ENCODE data around the gene ARPP21.
"Not testable (repeated sequence)": the region's sequence is repeated elsewhere in the genome, so short reads cannot be mapped to it uniquely, and the experiment has no call there.

Gene ARPP21

DNA sequence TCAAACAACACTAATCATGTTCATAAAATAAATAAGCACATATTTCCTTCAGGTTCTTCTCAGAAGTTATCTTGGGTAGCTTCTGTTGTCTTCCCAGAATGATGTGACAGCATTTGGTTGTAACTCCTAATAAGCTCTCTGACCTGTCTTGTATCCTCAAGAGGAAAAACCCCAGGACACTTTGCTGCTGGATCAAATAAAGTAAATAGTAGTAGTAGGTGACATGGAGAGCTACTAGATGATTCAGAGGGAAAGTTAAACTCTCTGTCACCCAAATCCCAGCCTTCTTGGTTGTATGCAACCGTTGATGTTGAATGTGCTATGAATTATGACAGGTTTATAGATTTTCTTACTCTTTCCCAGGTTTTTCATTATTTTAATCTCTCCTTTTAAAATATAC, 143.0 kb downstream of the ARPP21 start:
- DNase-seq, result no peak

GRCh38 chr3:35784169-35784568, 144.8 kb downstream of the ARPP21 start:
- DNase-seq, result no peak

DNA sequence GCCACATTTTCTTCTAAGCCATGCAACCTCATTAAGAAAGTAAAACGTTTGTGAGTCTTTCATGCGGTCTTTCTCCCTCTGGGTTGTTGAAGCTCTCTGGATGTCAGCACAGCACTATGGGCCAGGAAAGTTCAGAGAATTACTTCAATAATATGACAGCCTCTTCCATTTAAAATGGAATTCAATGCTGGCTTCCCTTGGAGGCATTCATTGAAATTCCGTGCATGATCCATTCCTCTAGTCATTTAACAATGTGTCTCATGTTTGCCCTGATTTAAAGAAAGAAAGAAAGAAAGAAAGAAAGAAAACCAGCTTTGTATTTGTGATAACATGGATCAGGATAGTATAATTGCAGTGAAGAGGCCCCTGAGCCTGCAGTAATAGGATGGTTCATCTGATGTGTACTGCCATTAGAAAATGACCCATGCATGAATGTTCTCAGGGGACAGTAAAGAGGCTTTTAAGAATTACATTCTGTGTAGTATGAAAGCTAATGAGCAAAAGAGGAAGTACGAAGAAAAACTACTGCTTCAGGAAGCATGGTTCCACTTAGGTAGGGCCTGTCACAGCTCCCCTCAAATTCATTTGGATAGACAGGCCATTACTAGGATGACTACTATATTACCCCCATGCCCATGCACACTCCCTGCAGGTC, 146.0 kb downstream of the ARPP21 start:
- no peak for DNase-seq

- no peak for DNase-seq
These were observed 148.6 kb downstream of the ARPP21 start for GRCh38 chr3:35787936-35788335.

DNA sequence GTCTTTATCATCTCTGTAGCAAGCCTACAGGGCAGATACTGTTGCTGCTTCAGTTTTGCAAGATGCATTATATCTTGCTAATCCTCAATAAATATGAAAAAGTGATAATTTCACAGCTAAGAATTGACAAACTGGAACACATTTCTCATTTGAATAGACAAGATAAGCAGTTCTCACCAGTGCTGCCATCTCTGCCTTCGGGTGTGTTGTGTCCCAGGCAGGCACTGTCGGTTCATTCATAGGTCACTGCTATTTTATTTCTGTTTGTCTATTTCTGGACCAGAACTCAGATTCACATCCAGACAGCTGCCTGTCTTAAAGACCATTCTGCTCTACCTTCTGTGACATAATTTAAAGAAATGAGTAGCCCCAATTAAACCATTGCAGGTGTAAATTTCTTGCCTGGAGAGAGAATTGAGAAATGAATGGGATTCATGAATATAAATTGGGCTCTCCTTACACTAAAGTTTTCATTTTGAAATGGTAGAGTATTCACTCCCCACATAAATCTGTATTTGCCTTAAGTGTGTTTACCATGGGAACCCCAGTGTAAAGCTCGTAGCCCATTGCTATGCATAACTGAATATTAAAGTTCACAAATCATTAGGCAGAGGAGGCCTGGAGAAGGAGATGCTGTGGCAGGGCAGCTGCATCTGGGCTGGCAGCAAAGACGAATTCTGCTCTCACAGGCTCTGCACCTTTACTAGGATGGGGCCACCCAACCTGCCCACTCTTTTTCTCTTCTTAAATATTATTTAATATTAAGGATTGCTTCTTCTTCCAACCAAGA, 149.9 kb downstream of the ARPP21 start:
- no peak for DNase-seq

DNA sequence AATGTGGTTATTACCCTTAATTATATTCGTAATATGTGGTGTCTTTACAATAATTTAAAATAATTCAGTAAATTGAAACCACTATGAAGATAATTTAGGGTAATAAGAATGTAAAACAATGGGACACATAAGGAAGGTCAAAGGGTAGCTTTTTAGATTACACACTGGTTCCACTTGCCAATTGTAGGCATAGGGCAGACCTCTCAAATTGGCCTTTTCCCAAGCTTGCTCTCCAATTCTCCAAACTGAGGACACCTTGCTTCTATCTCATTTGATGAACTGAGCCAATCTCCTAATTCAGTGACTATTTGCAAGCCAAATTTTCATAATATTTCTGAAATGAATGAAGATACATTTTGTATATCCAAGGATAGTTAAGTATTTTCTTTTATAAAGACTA, 151.4 kb downstream of the ARPP21 start:
- DNase-seq, result no peak

GRCh38 chr3:35793667-35794066, 154.3 kb downstream of the ARPP21 start:
- DNase-seq, result no peak

DNA sequence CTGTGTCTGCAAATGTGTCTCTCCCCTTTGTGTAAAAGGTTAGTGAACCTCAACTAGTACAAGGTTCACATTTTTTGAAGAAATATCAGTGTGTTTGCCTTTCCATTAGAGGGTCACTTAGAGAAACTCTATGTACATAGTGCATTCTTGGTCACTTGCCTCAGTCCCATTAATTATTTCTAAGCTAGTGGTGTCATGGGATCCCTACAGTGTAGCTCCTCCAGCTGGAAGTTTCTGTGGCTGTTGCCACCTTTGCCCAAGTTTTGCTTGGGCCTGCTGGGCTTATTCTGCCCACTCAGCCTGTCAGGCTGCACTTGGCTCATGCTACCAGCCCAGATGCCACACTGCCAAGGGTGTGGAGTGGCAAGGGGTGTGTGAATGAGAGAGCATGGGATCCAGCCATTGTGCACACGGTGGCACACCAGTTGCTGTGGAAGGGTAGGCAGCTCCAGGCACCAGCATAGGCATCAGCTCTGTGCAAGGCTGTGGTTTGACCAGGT, 161.7 kb downstream of the ARPP21 start:
- no peak for DNase-seq

DNA sequence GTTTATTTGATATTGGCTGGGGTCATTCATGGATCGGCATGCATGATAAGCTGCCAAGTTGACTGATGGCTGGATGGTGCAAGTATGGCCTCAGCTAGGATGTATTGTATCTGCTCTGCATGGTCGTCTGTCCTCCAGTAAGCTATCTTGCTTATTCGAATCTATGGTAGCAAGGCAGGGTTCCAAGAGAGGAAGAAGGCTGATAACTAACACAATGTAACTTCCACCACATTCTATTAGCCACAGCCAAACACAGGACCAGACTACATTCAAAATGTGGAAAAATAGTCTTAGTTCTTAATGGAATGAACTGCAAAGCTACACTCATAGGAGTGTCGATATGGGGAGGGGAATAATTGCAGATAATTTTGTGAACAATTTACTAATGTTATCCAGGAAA, 175.2 kb downstream of the ARPP21 start:
- DNase-seq, result no peak

- DNase-seq, result not testable (repeated sequence)
These were observed 176.5 kb downstream of the ARPP21 start for GRCh38 chr3:35815796-35816195.

- no peak for DNase-seq
These were observed 177.9 kb downstream of the ARPP21 start for GRCh38 chr3:35817216-35817615.

DNA sequence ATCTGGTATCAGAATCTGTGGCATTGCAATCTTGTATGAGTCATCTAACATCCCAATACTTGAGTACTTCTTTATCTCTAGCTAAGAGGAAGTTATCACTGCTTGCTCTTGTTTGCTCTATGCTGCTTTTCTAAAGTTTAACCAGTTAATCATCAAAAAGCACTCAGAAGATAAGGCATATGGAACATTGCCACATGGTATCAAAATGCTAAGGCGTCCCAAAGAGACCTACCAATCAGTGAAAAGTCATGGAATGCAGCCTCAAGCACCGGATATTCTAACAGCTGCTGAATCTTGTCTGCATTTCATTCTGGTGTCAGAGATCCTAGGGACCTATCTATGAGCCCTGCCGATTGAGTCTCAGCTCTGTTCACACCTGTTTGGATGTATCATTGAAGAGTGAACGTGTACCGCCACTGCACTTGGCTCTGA, 192.8 kb downstream of the ARPP21 start:
- DNase-seq, result no peak
